B cell (primary cell): Measurements from ENCODE around the gene CLIP4. TPM values are rescaled to one million over a fixed set of nuclear protein-coding genes. Genes with fewer than 3 reads are reported as not detected.

Experiments used
- ATAC-seq: fragments of 200-7000 bp; cut with Tn5 transposase; one replicate; pipeline ENCODE4 v1.10.0; 2021; ENCODE audit warnings: low read depth, mild to moderate bottlenecking, moderate number of reproducible peaks, moderate library complexity
- CTCF ChIA-PET: fragments of 350-600 bp; sonication (Branson Sonifier 250); formaldehyde crosslinking; loops from one replicate; lab custom pipeline; 2021; ENCODE audit warnings: antibody characterized with exemption, inconsistent platforms; lab: Charles Lee
- POLR2A ChIA-PET: fragments of 350-600 bp; sonication (Branson Sonifier 250); formaldehyde crosslinking; loops from one replicate; lab custom pipeline; 2021; ENCODE audit warnings: antibody characterized with exemption; lab: Charles Lee
- DNase-seq: peaks from one replicate; pipeline ENCODE4 v3.0.0; 2013
- H2AFZ ChIP-seq: 2 replicates; pipeline ENCODE4 v1.6.1; 2012; ENCODE audit warnings: mild to moderate bottlenecking, low read depth, low read length; ENCODE audit not compliant: insufficient read depth, poor library complexity, severe bottlenecking
- H3K27ac ChIP-seq, 2 donors: 1 replicate in 1 of 2; 2 replicates in 1 of 2; pipeline ENCODE4 v1.5.1; 2012 to 2013; ENCODE audit warnings: low read length in 2 of 2, mild to moderate bottlenecking in 2 of 2, moderate library complexity in 1 of 2
- H3K27me3 ChIP-seq, 4 experiments: fragments of 200-600 bp in 1 of 4; sonication (generic) in 1 of 4; replicated peaks in 1 of 4; 1 replicate in 2 of 4; 2 replicates in 2 of 4; pipeline versions ENCODE4 v1.6.1 to v1.7.0; 2013 to 2016; ENCODE audit warnings: low read length in 3 of 4, mild to moderate bottlenecking in 2 of 4, mixed read lengths in 1 of 4, moderate library complexity in 1 of 4; ENCODE audit not compliant: insufficient read depth in 4 of 4, control insufficient read depth in 3 of 4; ENCODE audit errors: control extremely low read depth in 1 of 4
- H3K36me3 ChIP-seq, 2 experiments: replicated peaks in 1 of 2; 1 replicate in 1 of 2; 2 replicates in 1 of 2; pipeline versions ENCODE4 v1.6.1 to v1.7.1; 2013; ENCODE audit warnings: low read length in 1 of 2; ENCODE audit not compliant: insufficient read depth in 2 of 2, control insufficient read depth in 1 of 2; ENCODE audit errors: control extremely low read depth in 1 of 2, extremely low read depth in 1 of 2
- H3K4me1 ChIP-seq, 2 donors: fragments of 200-600 bp in 1 of 2; sonication (generic) in 1 of 2; 1 replicate in 1 of 2; 2 replicates in 1 of 2; pipeline versions ENCODE4 v1.5.1 to v1.6.1; 2013 to 2017; ENCODE audit warnings: low read length in 2 of 2; ENCODE audit not compliant: control insufficient read depth in 2 of 2, insufficient read depth in 2 of 2
- H3K4me2 ChIP-seq: replicated peaks from 2 replicates; pipeline ENCODE3; 2012; ENCODE audit warnings: mild to moderate bottlenecking, low read depth, low read length; ENCODE audit not compliant: poor library complexity, severe bottlenecking
- H3K4me3 ChIP-seq, 5 experiments: fragments of 200-600 bp in 1 of 5; sonication (generic) in 1 of 5; 1 replicate in 3 of 5; 2 replicates in 2 of 5; pipeline versions ENCODE4 v1.5.1 to v1.7.0; 2011 to 2016; ENCODE audit warnings: low read length in 4 of 5, mild to moderate bottlenecking in 4 of 5, low read depth in 2 of 5, control low read depth in 1 of 5, moderate library complexity in 1 of 5; ENCODE audit not compliant: insufficient read depth in 1 of 5; ENCODE audit errors: control extremely low read depth in 1 of 5, extremely low read depth in 1 of 5
- H3K79me2 ChIP-seq: fragments of 200-600 bp; sonication (generic); one replicate; pipeline ENCODE4 v1.6.0; 2016; ENCODE audit warnings: low read length; ENCODE audit not compliant: control insufficient read depth, insufficient read depth
- H3K9ac ChIP-seq: fragments of 200-600 bp; sonication (generic); 2 replicates; pipeline ENCODE4 v1.6.1; 2017; ENCODE audit warnings: mild to moderate bottlenecking, low read length, moderate library complexity
- H3K9me3 ChIP-seq, 3 donors: one replicate each; pipeline versions ENCODE4 v1.6.1 to v1.7.1; 2013; ENCODE audit warnings: low read length in 2 of 3; ENCODE audit not compliant: control insufficient read depth in 2 of 3, insufficient read depth in 1 of 3; ENCODE audit errors: control extremely low read depth in 1 of 3
- H4K20me1 ChIP-seq: 2 replicates; pipeline ENCODE4 v1.6.0; 2012; ENCODE audit warnings: mild to moderate bottlenecking, low read length; ENCODE audit not compliant: insufficient read depth, control insufficient read depth, poor library complexity, severe bottlenecking
- H3K27ac Mint-ChIP-seq: one replicate; pipeline ENCODE4 v1.8.0; 2021; ENCODE audit warnings: mixed read lengths
- H3K27me3 Mint-ChIP-seq: one replicate; pipeline ENCODE4 v1.8.0; 2021; ENCODE audit warnings: mixed read lengths
- H3K4me1 Mint-ChIP-seq: one replicate; pipeline ENCODE4 v1.8.0; 2021; ENCODE audit warnings: mixed read lengths
- H3K4me3 Mint-ChIP-seq: one replicate; pipeline ENCODE4 v1.8.0; 2021; ENCODE audit warnings: mixed read lengths
- H3K9me3 Mint-ChIP-seq: one replicate; pipeline ENCODE4 v1.8.0; 2022; ENCODE audit warnings: mixed read lengths; ENCODE audit not compliant: insufficient read depth
- EZH2 ChIP-seq: IDR thresholded peaks from 2 replicates; pipeline ENCODE4 v1.6.1; 2012; ENCODE audit warnings: borderline replicate concordance, low read depth, mild to moderate bottlenecking, moderate library complexity, low read length; ENCODE audit not compliant: insufficient read depth, poor library complexity, severe bottlenecking
- WGBS: methylation state at CpG from one replicate; pipeline ENCODE4 v1.1.5; 2013; ENCODE audit warnings: missing lambda C conversion rate; ENCODE audit not compliant: insufficient coverage; 5-methylcytosine and 5-hydroxymethylcytosine counted together
- intact Hi-C: fragments of 100-400 bp; cut with micrococcal nuclease; formaldehyde crosslinking; loops from one replicate; pipeline ENCODE4 v1.10.0; 2022
- polyA plus RNA-seq: library from polyadenylated mRNA; depleted of rRNA; stranded (reverse); fragments of >200 nt; gene quantifications from 2 replicates; pipeline ENCODE4 v1.2.3, GENCODE V29; 2012
- total RNA-seq, 2 donors: library from RNA; stranded (reverse); fragments of 120-200 nt in 1 of 2; gene quantifications; 1 replicate in 1 of 2; 2 replicates in 1 of 2; pipeline versions ENCODE4 v1.2.3 to v1.2.4, GENCODE V29; 2013 to 2022
- TF ChIP-seq, protein P1 (sequence below): fragments of 200-600 bp; IDR thresholded peaks from one replicate; pipeline ENCODE4 v1.8.0; 2022; ENCODE audit warnings: antibody characterized with exemption, mild to moderate bottlenecking

Gene CLIP4
- total and polyA plus RNA-seq, 2 donors (not counting 1 experiment from before 2014, with no cell fraction given), result 4.0 to 20.8 TPM

DNA sequence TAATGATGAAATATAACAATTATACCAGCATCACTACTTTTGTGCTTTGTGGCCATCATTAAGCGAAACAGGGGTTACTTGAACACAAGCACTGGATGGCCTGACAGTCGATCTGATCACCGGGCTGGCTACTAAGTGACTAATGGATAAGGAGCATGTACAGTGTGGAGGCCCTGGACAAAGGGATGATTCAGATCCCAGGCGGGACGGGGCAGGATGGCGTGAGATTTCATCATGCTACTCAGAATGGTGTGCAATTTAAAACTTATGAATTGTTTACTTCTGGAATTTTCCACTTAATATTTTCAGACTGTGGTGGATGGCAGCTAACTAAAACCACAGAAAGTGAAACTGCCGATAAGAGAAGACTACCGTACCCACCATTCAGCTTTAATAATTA is 7.0 kb upstream of the CLIP4 start:
- Histone ChIP-seq H3K9me3 (no peaks in the 10 kb centered on the region), H3K4me3 (no peak overlapping the region), H3K4me2 (no peak overlapping the region), H2AFZ (no peak overlapping the region), H3K27ac (no peak overlapping the region), H3K27me3 (no peaks in the 10 kb centered on the region), H3K79me2 (no peaks in the 10 kb centered on the region), H3K9ac (no peak overlapping the region), H3K36me3 (no peaks in the 10 kb centered on the region), H4K20me1 (no peaks in the 10 kb centered on the region), H3K4me1 (no peaks in the 10 kb centered on the region)
- ATAC-seq (no peak), DNase-seq (no peak)
- 78% methylated on average over 4 of the region's 8 CpGs for WGBS
- ChIA-PET POLR2A (no interaction called here), CTCF (no interaction called here)
- Mint-ChIP-seq H3K27ac (no peak overlapping the region), H3K27me3 (peaks cover 3% of the 10 kb centered on the region), H3K4me3 (no peak overlapping the region), H3K9me3 (no peaks in the 10 kb centered on the region), H3K4me1 (peaks cover 1% of the 10 kb centered on the region)
- TF ChIP-seq, protein P1, sequence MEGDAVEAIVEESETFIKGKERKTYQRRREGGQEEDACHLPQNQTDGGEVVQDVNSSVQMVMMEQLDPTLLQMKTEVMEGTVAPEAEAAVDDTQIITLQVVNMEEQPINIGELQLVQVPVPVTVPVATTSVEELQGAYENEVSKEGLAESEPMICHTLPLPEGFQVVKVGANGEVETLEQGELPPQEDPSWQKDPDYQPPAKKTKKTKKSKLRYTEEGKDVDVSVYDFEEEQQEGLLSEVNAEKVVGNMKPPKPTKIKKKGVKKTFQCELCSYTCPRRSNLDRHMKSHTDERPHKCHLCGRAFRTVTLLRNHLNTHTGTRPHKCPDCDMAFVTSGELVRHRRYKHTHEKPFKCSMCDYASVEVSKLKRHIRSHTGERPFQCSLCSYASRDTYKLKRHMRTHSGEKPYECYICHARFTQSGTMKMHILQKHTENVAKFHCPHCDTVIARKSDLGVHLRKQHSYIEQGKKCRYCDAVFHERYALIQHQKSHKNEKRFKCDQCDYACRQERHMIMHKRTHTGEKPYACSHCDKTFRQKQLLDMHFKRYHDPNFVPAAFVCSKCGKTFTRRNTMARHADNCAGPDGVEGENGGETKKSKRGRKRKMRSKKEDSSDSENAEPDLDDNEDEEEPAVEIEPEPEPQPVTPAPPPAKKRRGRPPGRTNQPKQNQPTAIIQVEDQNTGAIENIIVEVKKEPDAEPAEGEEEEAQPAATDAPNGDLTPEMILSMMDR, result no peak
- TF ChIP-seq EZH2, result no peak
- intact Hi-C loops, result no loop called here

GRCh38 chr2:29109246-29109645 is 6.0 kb upstream of the CLIP4 start:
- Histone ChIP-seq H3K4me1 (peaks cover 0 to 2% of the 10 kb centered on the region in 2 donors), H3K4me2 (no peak overlapping the region), H3K27me3 (no peaks in the 10 kb centered on the region), H2AFZ (no peak overlapping the region), H3K9me3 (no peaks in the 10 kb centered on the region), H3K4me3 (no peak overlapping the region), H3K36me3 (no peaks in the 10 kb centered on the region), H3K79me2 (no peaks in the 10 kb centered on the region), H4K20me1 (no peaks in the 10 kb centered on the region), H3K9ac (no peak overlapping the region), H3K27ac (no peak overlapping the region)
- WGBS, result 83% methylated on average over 1 of the region's 2 CpGs
- DNase-seq (no peak), ATAC-seq (no peak)
- TF ChIP-seq EZH2, result no peak
- TF ChIP-seq, protein P1, result no peak
- Mint-ChIP-seq H3K9me3 (no peaks in the 10 kb centered on the region), H3K27ac (no peak overlapping the region), H3K4me3 (no peak overlapping the region), H3K27me3 (peaks cover 3% of the 10 kb centered on the region), H3K4me1 (peaks cover 6% of the 10 kb centered on the region)
- ChIA-PET POLR2A (no interaction called here), CTCF (no interaction called here)
- intact Hi-C loops, result no loop called here
